Ovary (tissue), 1 donor: ENCODE data around the gene LIMK2.

Source experiments
- EP300 ChIP-seq: sonication (generic); formaldehyde crosslinking; IDR thresholded peaks from one replicate; pipeline ENCODE4 v1.6.1; 2017; ENCODE audit warnings: antibody characterized with exemption
- POLR2A ChIP-seq: fragments of 450-650 bp; IDR thresholded peaks from one replicate; pipeline ENCODE4 v1.6.1; 2017; ENCODE audit warnings: antibody characterized with exemption, mild to moderate bottlenecking, moderate library complexity

- TF ChIP-seq POLR2A = no peak
- no peak for TF ChIP-seq EP300
These were observed 83.3 kb downstream of the LIMK2 start for GRCh38 chr22:31295360-31295759.
